ENCODE measurements around the gene NETO2.

The NETO2 gene

DNA sequence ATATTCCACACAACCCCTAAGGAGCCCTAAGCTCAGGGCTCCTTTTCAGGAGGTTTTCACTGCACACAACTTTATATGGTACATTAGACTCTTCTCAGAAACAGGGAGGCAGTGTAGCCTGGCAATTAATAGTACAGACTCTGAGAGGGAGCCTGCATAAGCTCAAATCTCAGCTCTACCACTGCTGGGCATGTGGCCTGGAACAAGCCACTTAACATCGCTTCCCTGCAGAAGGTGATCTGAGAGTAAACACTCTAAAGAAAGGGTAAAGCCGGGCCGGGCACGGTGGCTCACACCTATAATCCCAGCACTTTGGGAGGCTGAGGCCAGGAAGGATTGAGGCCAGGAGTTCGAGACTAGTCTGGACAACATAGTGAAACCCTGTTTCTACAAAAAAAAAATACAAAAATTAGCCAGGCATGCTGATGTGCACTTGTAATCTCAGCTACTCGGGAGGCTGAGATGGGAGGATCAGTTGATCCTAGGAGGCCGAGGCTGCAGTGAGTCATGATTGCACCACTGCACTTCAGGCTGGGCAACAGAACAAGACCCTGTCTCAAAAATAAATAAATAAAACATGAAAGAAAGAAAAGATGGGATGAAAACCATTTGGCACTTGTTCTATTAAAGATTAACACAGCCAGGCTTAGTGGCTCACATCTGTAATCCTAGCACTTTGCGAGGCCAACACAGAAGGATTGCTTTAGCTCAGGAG, 99.6 kb downstream of the NETO2 start:
- no peak for DNase-seq

DNA sequence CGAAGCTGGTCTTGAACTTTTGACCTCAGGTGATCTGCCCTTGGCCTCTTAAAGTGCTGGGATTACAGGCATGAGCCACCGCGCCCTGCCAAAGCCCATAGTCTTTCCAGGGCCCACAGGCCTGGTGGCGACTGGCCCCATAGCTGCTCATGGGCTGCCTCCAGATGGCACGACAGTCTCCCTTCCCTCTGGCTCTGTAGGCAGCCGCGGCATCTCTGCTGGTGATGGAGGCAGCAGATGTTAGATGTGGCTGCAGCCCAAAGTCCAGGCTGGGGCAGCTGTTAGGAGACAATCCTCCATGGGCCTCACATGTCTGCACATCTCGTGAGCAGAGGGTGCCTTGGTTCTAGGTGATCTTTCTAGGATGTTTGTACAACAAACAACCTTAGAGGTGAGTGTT, 100.5 kb downstream of the NETO2 start:
- no peak for DNase-seq

DNA sequence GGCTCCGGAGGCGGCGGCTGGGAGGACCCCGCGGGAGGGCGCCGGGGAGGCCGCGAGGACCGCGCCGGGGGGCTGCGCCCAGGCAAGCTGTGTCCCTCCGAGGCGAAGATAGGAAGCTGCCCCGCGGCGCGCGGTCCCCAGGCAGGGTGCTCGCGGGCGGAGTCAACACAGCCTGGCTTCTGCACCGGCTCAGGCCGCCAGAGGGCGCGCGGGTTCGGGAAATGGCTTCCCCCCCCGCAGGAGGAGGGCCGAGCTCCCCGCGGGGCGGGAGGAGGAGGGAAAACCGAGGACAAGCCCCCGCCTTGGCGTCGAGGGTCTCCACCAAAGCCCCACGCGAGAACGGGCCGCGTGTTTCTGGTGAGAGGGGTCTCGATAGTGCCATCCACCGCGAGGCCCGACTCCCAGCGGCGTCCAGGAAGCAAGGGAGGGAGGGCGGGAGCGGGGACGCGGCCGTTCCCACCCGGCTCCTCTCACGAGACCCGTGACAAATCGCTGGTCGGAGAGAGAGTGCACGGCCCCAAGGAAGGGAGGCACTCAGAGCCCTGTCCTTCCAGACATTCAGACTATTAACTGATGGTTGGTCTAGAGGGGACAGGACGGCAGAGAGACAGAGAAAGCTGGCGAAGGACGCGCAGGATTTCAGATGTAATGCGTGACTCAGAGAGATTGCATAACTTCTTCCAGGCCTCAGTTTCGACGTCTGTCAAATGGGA, 105.8 kb downstream of the NETO2 start:
- DNase-seq: peak; percentile 93

DNA sequence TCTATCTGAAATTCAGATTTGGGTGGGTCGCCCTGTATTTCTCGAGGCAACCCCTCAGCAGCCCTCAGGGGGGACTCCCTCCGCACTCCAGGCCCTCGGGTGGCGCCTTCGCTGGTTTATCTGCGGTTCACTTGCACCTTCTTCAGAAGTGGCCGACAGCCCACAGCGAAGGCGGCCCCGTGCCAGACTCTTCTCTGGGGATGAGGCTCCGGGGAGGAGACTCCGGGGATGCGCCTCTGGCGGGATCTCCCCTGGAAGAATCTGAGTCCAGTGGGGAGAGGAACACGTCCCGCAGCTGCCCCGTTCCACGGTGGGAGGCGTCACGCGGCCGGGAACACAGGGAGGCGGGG, 106.4 kb downstream of the NETO2 start:
- peak; percentile 28 for DNase-seq

DNA sequence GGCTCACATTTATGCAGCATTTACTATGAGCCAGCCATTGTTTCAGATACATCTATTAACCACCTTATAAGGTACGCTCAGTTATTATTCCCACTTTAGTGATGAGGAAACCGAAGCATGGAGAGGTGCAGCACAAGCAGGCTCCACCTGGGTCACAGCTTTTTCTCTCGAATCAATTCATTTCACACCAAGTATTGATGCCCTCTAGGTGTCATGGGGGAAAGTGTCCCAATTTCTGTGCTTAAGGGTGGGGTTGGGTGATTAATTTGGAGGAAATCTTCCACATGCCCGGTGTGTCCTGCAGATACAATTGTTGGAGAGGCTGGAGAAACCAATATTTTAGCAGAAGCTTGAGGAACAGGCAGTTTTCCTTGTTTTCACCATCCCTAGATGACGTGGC, 107.5 kb downstream of the NETO2 start:
- no peak for DNase-seq

DNA sequence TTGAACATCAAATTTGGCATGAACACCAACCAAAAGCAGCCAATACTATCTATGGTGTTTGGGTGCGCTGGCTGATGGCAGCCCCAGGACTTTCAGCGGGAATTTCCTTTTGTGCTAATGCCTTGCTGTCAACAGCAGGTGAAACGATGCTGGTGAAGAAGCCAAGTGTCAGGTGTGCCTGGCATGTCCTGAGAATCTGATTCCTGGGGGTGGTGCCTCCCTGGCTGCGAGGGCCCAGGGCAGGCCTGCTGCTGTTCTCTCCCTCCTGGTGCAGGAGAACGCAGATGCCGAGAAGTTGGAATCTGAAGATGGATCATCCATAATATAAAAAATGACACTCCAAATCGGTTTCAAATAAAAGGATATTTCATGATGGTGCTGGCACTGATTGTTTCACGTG, 108.3 kb downstream of the NETO2 start:
- no peak for DNase-seq

DNA sequence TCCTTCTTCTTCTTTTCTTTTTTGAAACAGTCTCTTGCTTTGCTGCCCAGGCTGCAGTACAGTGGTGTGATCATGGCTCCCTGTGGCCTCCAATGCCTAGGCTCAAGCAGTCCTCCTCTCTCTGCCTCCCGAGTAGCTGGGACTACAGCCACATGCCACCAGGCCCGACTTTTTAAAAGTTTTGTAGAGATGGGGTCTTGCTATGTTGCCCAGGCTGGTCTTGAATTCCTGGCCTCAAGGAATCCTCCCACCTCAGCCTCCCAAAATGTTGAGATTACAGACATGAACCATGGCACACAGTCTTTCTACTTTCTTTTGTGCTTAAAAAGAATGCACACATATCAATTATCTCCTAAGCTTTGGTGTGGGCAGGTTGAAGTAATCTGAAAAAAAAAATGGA, 109.3 kb downstream of the NETO2 start:
- DNase-seq: no peak

DNA sequence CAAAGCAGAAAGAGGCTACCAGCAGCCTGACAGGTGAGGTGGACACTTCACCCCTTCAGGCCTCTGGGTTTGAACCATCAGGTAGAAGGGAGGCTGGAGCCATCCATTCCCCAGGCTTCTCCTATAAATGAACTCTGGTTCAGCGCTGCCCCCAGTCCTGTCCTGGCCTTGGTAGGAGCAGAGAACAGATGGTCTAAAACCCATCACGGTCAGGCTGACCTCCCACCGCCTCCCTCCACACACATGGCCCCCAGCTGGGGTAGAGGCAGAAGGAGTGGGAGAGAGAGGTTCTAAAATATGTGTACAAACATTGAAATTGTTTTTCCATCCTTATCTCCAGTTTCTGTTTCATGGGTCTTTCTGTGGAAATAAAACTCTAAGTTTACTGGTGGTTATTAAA, 110.6 kb downstream of the NETO2 start:
- no peak for DNase-seq

DNA sequence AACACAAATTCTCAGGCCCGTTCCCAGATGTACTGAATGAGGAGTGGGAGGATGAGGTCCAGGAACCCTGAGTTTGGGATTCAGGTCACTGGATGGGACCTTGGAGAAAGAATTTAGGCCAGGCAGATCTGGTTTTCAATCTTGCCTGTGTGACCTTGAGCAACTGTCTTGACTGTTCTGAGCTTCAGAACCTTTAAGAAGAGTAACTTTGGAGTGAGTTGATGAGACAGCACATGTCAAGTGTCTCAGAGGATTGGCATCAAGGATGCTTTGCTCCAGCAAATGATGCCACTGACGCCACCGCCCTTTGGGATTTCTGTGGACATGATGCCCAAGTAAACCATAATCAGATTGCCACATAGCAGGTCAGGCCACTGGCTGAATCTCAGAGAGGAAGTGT, 114.0 kb downstream of the NETO2 start:
- no peak for DNase-seq

DNA sequence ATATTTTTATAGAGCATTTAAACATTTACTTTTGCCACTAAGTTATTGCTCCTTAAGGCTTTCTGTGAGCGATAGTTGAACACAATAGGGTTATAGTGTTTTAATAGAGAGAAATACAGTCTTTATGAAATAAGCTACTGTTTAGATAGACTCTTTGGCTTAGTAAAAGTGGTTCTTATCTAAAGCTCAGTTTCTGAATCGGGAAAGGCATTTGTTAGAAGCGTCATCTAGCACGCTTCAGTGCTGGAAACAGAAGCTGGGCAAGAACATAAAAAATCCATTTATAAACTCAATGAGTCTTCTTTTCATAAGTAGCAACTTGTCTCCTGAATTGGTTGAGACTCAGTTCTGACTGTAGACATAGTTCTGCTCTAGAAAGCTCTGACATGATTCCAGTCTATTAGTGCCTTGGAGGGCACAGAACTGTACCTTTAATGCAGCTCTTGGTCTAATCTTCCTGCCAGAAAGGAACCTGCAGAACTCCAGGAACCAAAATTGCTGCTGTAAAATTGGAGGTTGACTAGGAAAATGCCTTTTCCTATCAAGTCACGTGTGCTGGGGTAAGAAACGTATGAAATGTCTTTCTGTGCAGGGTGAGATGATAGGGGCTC, 114.9 kb downstream of the NETO2 start:
- no peak for DNase-seq
